IMR-90 (cell line): ENCODE measurements around the gene TAP2. TPM values are rescaled to one million over a fixed set of nuclear protein-coding genes. Genes with fewer than 3 reads are reported as not detected.

ENCODE experiments used
- ATAC-seq: fragments of 200-7000 bp; cut with Tn5 transposase; 2 replicates; pipeline ENCODE4 v1.9.1; 2020; ENCODE audit warnings: low read depth, mild to moderate bottlenecking, moderate library complexity
- BruUV-seq: library from RNA; stranded (reverse); fragments of 400-500 nt; replicated peaks from 2 replicates; lab custom pipeline; 2021; lab: Mats Ljungman, UMichigan
- CTCF ChIA-PET: fragments of 300-600 bp; formaldehyde crosslinking; extraction: SDS; loops from one replicate; lab custom pipeline; 2021; ENCODE audit warnings: antibody characterized with exemption; lab: Yijun Ruan, JAX
- POLR2A ChIA-PET: fragments of 300-600 bp; sonication (Branson Sonifier 250); formaldehyde crosslinking; loops from one replicate; lab custom pipeline; 2022; ENCODE audit warnings: antibody characterized with exemption; ENCODE audit not compliant: unreplicated experiment; lab: Charles Lee
- DNase-seq: peaks from one replicate; pipeline ENCODE4 v3.0.0; 2013
- H2AFZ ChIP-seq: replicated peaks from 2 replicates; pipeline ENCODE3; 2013; ENCODE audit warnings: low read length, mild to moderate bottlenecking; ENCODE audit not compliant: poor library complexity
- H2AK5ac ChIP-seq: 2 replicates; pipeline ENCODE4 v1.6.1; 2013; ENCODE audit warnings: low read depth, low read length, inconsistent platforms
- H2AK9ac ChIP-seq: replicated peaks from 2 replicates; pipeline ENCODE3; 2013; ENCODE audit warnings: mild to moderate bottlenecking, low read depth, low read length, moderate library complexity; ENCODE audit not compliant: poor library complexity
- H2BK120ac ChIP-seq: 2 replicates; pipeline ENCODE4 v1.6.1; 2013; ENCODE audit warnings: low read depth, low read length, inconsistent platforms
- H2BK15ac ChIP-seq: 3 replicates; pipeline ENCODE4 v1.6.1; 2013; ENCODE audit warnings: low read depth, low read length, inconsistent platforms
- H2BK20ac ChIP-seq: 2 replicates; pipeline ENCODE4 v1.6.1; 2013; ENCODE audit warnings: low read depth, mild to moderate bottlenecking, inconsistent platforms, low read length, moderate library complexity
- H2BK5ac ChIP-seq: 2 replicates; pipeline ENCODE4 v1.6.1; 2013; ENCODE audit warnings: mild to moderate bottlenecking, low read depth, low read length, inconsistent platforms; ENCODE audit not compliant: poor library complexity, severe bottlenecking
- H3K14ac ChIP-seq: replicated peaks from 2 replicates; pipeline ENCODE4 v1.6.1; 2013; ENCODE audit warnings: low read depth, low read length, inconsistent platforms
- H3K18ac ChIP-seq: 2 replicates; pipeline ENCODE4 v1.6.1; 2013; ENCODE audit warnings: low read depth, low read length, control low read depth
- H3K23ac ChIP-seq: 2 replicates; pipeline ENCODE4 v1.6.1; 2013; ENCODE audit warnings: low read depth, low read length, inconsistent platforms
- H3K27ac ChIP-seq: 2 replicates; pipeline ENCODE4 v1.5.1; 2013; ENCODE audit warnings: mild to moderate bottlenecking, control low read depth, low read length; ENCODE audit not compliant: insufficient read depth
- H3K27me3 ChIP-seq: 2 replicates; pipeline ENCODE4 v1.6.1; 2013; ENCODE audit warnings: low read length; ENCODE audit not compliant: control insufficient read depth, insufficient read depth
- H3K36me3 ChIP-seq: 2 replicates; pipeline ENCODE4 v1.6.1; 2013; ENCODE audit warnings: low read length, mixed read lengths; ENCODE audit not compliant: control insufficient read depth, insufficient read depth
- H3K4ac ChIP-seq: 2 replicates; pipeline ENCODE4 v1.6.1; 2013; ENCODE audit warnings: low read depth, low read length, inconsistent platforms
- H3K4me1 ChIP-seq: 2 replicates; pipeline ENCODE4 v1.6.1; 2013; ENCODE audit warnings: low read length, mixed read lengths; ENCODE audit not compliant: control insufficient read depth, insufficient read depth
- H3K4me2 ChIP-seq: 2 replicates; pipeline ENCODE4 v1.6.1; 2013; ENCODE audit warnings: low read depth, mild to moderate bottlenecking, control low read depth, low read length, moderate library complexity
- H3K4me3 ChIP-seq: 2 replicates; pipeline ENCODE4 v1.5.1; 2013; ENCODE audit warnings: low read depth, mild to moderate bottlenecking, control low read depth, low read length, moderate library complexity; ENCODE audit not compliant: insufficient read depth
- H3K56ac ChIP-seq: 2 replicates; pipeline ENCODE4 v1.6.1; 2013; ENCODE audit warnings: low read length, inconsistent platforms; ENCODE audit not compliant: insufficient read depth; ENCODE audit errors: extremely low read depth
- H3K79me1 ChIP-seq, 2 experiments: 2 replicates each; pipeline ENCODE4 v1.6.1; 2013; ENCODE audit warnings: low read length in 2 of 2, inconsistent platforms in 1 of 2, low read depth in 1 of 2
- H3K9ac ChIP-seq: 2 replicates; pipeline ENCODE4 v1.6.1; 2013; ENCODE audit warnings: low read depth, low read length, control low read depth
- H3K9me1 ChIP-seq: 2 replicates; pipeline ENCODE4 v1.6.1; 2013; ENCODE audit warnings: low read length, inconsistent platforms; ENCODE audit not compliant: insufficient read depth
- H3K9me3 ChIP-seq: 2 replicates; pipeline ENCODE4 v1.6.1; 2013; ENCODE audit warnings: low read length; ENCODE audit not compliant: control insufficient read depth, insufficient read depth
- H4K20me1 ChIP-seq: 2 replicates; pipeline ENCODE4 v1.6.1; 2013; ENCODE audit warnings: low read length, inconsistent platforms; ENCODE audit not compliant: insufficient read depth
- H4K5ac ChIP-seq: 2 replicates; pipeline ENCODE4 v1.6.1; 2013; ENCODE audit warnings: mild to moderate bottlenecking, low read depth, low read length, control low read depth
- H4K8ac ChIP-seq, 2 experiments: 2 replicates each; pipeline ENCODE4 v1.6.1; 2013; ENCODE audit warnings: low read depth in 2 of 2, low read length in 2 of 2, control low read depth in 1 of 2, inconsistent platforms in 1 of 2
- H4K91ac ChIP-seq: 2 replicates; pipeline ENCODE4 v1.6.1; 2013; ENCODE audit warnings: low read depth, low read length, inconsistent platforms; ENCODE audit not compliant: insufficient read depth
- CEBPB ChIP-seq: IDR thresholded peaks from 2 replicates; pipeline ENCODE4 v1.6.1; 2012; ENCODE audit warnings: low read depth, low read length, improper control_type of control experiment
- MAZ ChIP-seq: IDR thresholded peaks from 2 replicates; pipeline ENCODE4 v1.6.1; 2012; ENCODE audit warnings: low read depth, mild to moderate bottlenecking, low read length, improper control_type of control experiment, moderate library complexity, borderline replicate concordance
- NFE2L2 ChIP-seq: fragments of 150-350 bp; IDR thresholded peaks from 2 replicates; pipeline ENCODE4 v1.6.1; 2016; ENCODE audit warnings: low read depth, mild to moderate bottlenecking, low read length
- POLR2A ChIP-seq: IDR thresholded peaks from 2 replicates; pipeline ENCODE4 v1.6.1; 2012; ENCODE audit warnings: mild to moderate bottlenecking, low read depth, low read length
- RAD21 ChIP-seq: IDR thresholded peaks from 2 replicates; pipeline ENCODE4 v1.6.1; 2012; ENCODE audit warnings: low read length, improper control_type of control experiment
- RCOR1 ChIP-seq: IDR thresholded peaks from 2 replicates; pipeline ENCODE4 v1.6.1; 2012; ENCODE audit warnings: mild to moderate bottlenecking, low read length, improper control_type of control experiment; ENCODE audit not compliant: insufficient replicate concordance
- SMC3 ChIP-seq: fragments of 150-350 bp; IDR thresholded peaks from 2 replicates; pipeline ENCODE4 v1.6.1; 2016; ENCODE audit warnings: low read depth, mild to moderate bottlenecking, antibody characterized with exemption, low read length, moderate library complexity
- WGBS, 2 experiments: methylation state at CpG; one replicate each; pipeline versions ENCODE4 v1.1.5 to v1.1.7; 2013; ENCODE audit warnings: missing lambda C conversion rate in 2 of 2; ENCODE audit not compliant: insufficient read length in 1 of 2; ENCODE audit errors: extremely low coverage in 2 of 2; 5-methylcytosine and 5-hydroxymethylcytosine counted together
- dilution Hi-C: fragments of 300-500 bp; cut with HindIII; formaldehyde crosslinking; loops from one replicate; pipeline ENCODE4 v1.14.3; 2018; ENCODE audit warnings: low sequenced_read_pairs; ENCODE audit not compliant: unreplicated experiment
- in situ Hi-C: fragments of 300-500 bp; cut with MboI; formaldehyde crosslinking; loops from 3 replicates; pipeline ENCODE4 v1.14.3; 2019; ENCODE audit warnings: low sequenced_read_pairs, inconsistent platforms, mixed read lengths
- intact Hi-C: fragments of 100-400 bp; cut with micrococcal nuclease; formaldehyde crosslinking; loops from 2 replicates; pipeline ENCODE4 v1.10.0; 2022
- polyA plus RNA-seq, 3 experiments: library from polyadenylated mRNA; depleted of rRNA; stranded (reverse); fragments of >200 nt; gene quantifications; 2 replicates each; pipeline ENCODE4 v1.2.3, GENCODE V29; 2012; ENCODE audit warnings: low replicate concordance in 1 of 3
- total RNA-seq: library from RNA; depleted of rRNA; stranded (reverse); fragments of >200 nt; gene quantifications from 2 replicates; pipeline ENCODE4 v1.2.3, GENCODE V29; 2012
- TF ChIP-seq, protein P1 (sequence below): conservative IDR thresholded peaks from 2 replicates; pipeline ENCODE4 v1.5.1; 2012; ENCODE audit warnings: mild to moderate bottlenecking, low read depth, low read length, improper control_type of control experiment
- TF ChIP-seq, protein P2 (sequence below): fragments of 150-350 bp; IDR thresholded peaks from 2 replicates; pipeline ENCODE4 v1.6.1; 2016; ENCODE audit warnings: low read depth, mild to moderate bottlenecking, low read length, moderate library complexity, borderline replicate concordance

Gene TAP2
- total and polyA plus RNA-seq, 2 of the 4 experiments (the other 2 are of a cell fraction): 6.6 to 11.4 TPM

DNA sequence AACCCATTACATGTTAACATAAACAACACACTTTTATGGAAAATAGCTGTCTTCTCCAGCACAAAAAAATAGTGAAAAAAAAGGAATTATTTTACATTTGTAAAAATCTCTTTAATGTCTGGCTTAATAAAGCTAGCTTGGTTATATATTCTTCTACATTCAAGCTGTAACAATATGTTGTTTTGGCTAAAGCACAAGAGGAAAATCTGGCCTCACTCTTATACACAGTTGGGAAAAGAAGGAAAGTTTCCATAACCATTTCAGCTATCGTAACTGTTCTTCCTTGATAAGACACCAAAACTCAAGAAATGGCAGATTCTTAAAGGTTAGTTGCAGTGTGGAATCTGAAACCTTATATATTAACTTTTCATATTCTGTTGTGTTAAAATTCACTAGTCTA lies 29.4 kb downstream of the TAP2 start:
- Histone ChIP-seq H3K56ac (no peak overlapping the region), H3K4me2 (no peak overlapping the region), H3K14ac (no peak overlapping the region), H3K9me1 (peaks cover under 1% of the 10 kb centered on the region; the same call in 1 of the 2 replicates), H3K79me1 (no peaks in the 10 kb centered on the region), H3K4me1 (no peaks in the 10 kb centered on the region), H3K18ac (no peak overlapping the region), H2AFZ (no peak overlapping the region), H2BK120ac (no peak overlapping the region), H3K23ac (no peak overlapping the region), H2BK15ac (no peak overlapping the region), H3K9me3 (no peaks in the 10 kb centered on the region), H4K20me1 (no peaks in the 10 kb centered on the region), H3K9ac (no peak overlapping the region), H4K91ac (no peak overlapping the region), H2BK5ac (no peak overlapping the region), H4K5ac (no peak overlapping the region), H2AK5ac (no peak overlapping the region), H2AK9ac (no peak overlapping the region), H3K27ac (no peak overlapping the region), H3K4me3 (no peak overlapping the region), H4K8ac (no peak overlapping the region), H2BK20ac (no peak overlapping the region), H3K36me3 (no peaks in the 10 kb centered on the region), H3K27me3 (0 out of 2 replicates have a peak, but pooled peaks cover 1% of the 10 kb centered on the region), H3K4ac (no peak overlapping the region)
- intact Hi-C loops: no loop called here
- ChIA-PET POLR2A (no interaction called here), CTCF (interaction anchor here (1.6 kb wide), 1 partner anchor 12 kb away, joined by 5 read pairs; no protein-coding TSS in a partner anchor)
- no peak for ATAC-seq
- in situ Hi-C loops: no loop called here
- no CpG with 5 or more reads among the region's 1 CpG for WGBS, 2 experiments
- no peak for TF ChIP-seq RCOR1
- no peak for TF ChIP-seq MAZ
- TF ChIP-seq CEBPB: no peak
- TF ChIP-seq, protein P1, sequence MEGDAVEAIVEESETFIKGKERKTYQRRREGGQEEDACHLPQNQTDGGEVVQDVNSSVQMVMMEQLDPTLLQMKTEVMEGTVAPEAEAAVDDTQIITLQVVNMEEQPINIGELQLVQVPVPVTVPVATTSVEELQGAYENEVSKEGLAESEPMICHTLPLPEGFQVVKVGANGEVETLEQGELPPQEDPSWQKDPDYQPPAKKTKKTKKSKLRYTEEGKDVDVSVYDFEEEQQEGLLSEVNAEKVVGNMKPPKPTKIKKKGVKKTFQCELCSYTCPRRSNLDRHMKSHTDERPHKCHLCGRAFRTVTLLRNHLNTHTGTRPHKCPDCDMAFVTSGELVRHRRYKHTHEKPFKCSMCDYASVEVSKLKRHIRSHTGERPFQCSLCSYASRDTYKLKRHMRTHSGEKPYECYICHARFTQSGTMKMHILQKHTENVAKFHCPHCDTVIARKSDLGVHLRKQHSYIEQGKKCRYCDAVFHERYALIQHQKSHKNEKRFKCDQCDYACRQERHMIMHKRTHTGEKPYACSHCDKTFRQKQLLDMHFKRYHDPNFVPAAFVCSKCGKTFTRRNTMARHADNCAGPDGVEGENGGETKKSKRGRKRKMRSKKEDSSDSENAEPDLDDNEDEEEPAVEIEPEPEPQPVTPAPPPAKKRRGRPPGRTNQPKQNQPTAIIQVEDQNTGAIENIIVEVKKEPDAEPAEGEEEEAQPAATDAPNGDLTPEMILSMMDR: no peak
- TF ChIP-seq POLR2A: no peak
- TF ChIP-seq, protein P2, sequence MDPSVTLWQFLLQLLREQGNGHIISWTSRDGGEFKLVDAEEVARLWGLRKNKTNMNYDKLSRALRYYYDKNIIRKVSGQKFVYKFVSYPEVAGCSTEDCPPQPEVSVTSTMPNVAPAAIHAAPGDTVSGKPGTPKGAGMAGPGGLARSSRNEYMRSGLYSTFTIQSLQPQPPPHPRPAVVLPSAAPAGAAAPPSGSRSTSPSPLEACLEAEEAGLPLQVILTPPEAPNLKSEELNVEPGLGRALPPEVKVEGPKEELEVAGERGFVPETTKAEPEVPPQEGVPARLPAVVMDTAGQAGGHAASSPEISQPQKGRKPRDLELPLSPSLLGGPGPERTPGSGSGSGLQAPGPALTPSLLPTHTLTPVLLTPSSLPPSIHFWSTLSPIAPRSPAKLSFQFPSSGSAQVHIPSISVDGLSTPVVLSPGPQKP: no peak
- no peak for TF ChIP-seq RAD21
- no peak for TF ChIP-seq NFE2L2
- no peak for TF ChIP-seq SMC3
- BruUV-seq: no TSS peak
- dilution Hi-C loops: no loop called here
- DNase-seq: no peak
